Chondrocyte (in vitro differentiated cells): ENCODE results near the gene GALK1. TPM values are rescaled to one million over a fixed set of nuclear protein-coding genes. Genes with fewer than 3 reads are reported as not detected.
"Not testable (repeated sequence)": the region's sequence is repeated elsewhere in the genome, so short reads cannot be mapped to it uniquely, and the experiment has no call there.

Experiments used
- DNase-seq: peaks from one replicate; pipeline ENCODE4 v3.0.0; 2021; ENCODE audit warnings: mixed read lengths, low spot score
- H3K27ac Mint-ChIP-seq: one replicate; pipeline ENCODE4 v1.8.0; 2021; ENCODE audit warnings: mild to moderate bottlenecking, moderate library complexity, mixed read lengths; ENCODE audit not compliant: unreplicated experiment
- H3K27me3 Mint-ChIP-seq: 2 replicates; pipeline ENCODE4 v1.8.0; 2021; ENCODE audit warnings: low read depth, mixed read lengths
- H3K36me3 Mint-ChIP-seq: 2 replicates; pipeline ENCODE4 v1.8.0; 2021; ENCODE audit warnings: low read depth, mixed read lengths
- H3K4me1 Mint-ChIP-seq: 2 replicates; pipeline ENCODE4 v1.8.0; 2021; ENCODE audit warnings: low read depth, mild to moderate bottlenecking, mixed read lengths
- H3K4me3 Mint-ChIP-seq: one replicate; pipeline ENCODE4 v1.8.0; 2021; ENCODE audit warnings: mild to moderate bottlenecking, moderate library complexity, mixed read lengths; ENCODE audit not compliant: unreplicated experiment
- H3K9me3 Mint-ChIP-seq: 2 replicates; pipeline ENCODE4 v1.8.0; 2021; ENCODE audit warnings: low read depth, mixed read lengths
- CTCF ChIP-seq: fragments of 200-600 bp; sonication (generic); IDR thresholded peaks from 2 replicates; pipeline ENCODE4 v1.5.0; 2021; ENCODE audit warnings: antibody characterized with exemption, mild to moderate bottlenecking, moderate library complexity
- total RNA-seq: library from RNA; stranded (reverse); gene quantifications from 3 replicates; pipeline ENCODE4 v1.2.1, GENCODE V29; 2021

GALK1 gene
- total RNA-seq, 1 donor from 2014 or later = 27.8 TPM

GRCh38 chr17:75778861-75779249, 13.9 kb upstream of the GALK1 start:
- Mint-ChIP-seq H3K27me3 (no peaks in the 10 kb centered on the region), H3K9me3 (no peaks in the 10 kb centered on the region), H3K36me3 (peaks cover 23% of the 10 kb centered on the region), H3K27ac (peak overlapping the region; percentile 74), H3K4me3 (peak overlapping the region; percentile 90), H3K4me1 (peaks cover 41% of the 10 kb centered on the region)
- peak; percentile 81 for TF ChIP-seq CTCF
- no peak for DNase-seq

GRCh38 chr17:75778066-75778860, 13.3 kb upstream of the GALK1 start:
- H3K27me3 Mint-ChIP-seq, H3K9me3 Mint-ChIP-seq, DNase-seq: not testable (repeated sequence)
- Mint-ChIP-seq H3K36me3 (peaks cover 23% of the 10 kb centered on the region), H3K4me3 (peak overlapping the region; percentile 90), H3K4me1 (peaks cover 35% of the 10 kb centered on the region), H3K27ac (peak overlapping the region; percentile 74)

GRCh38 chr17:75777296-75777922, 12.4 kb upstream of the GALK1 start:
- peaks cover 30% of the 10 kb centered on the region for H3K4me1 Mint-ChIP-seq
- peak overlapping the region; percentile 90 for H3K4me3 Mint-ChIP-seq
- H3K36me3 Mint-ChIP-seq = peaks cover 23% of the 10 kb centered on the region
- H3K27me3 Mint-ChIP-seq = no peaks in the 10 kb centered on the region
- peak overlapping the region; percentile 76 for H3K27ac Mint-ChIP-seq
- DNase-seq = no peak
- TF ChIP-seq CTCF = no peak
- H3K9me3 Mint-ChIP-seq = no peaks in the 10 kb centered on the region

GRCh38 chr17:75776386-75777295, 11.6 kb upstream of the GALK1 start:
- no peak for DNase-seq
- Mint-ChIP-seq H3K4me3 (peak overlapping the region; percentile 90), H3K4me1 (peaks cover 32% of the 10 kb centered on the region), H3K9me3 (no peaks in the 10 kb centered on the region), H3K27ac (peak overlapping the region; percentile 76), H3K27me3 (no peaks in the 10 kb centered on the region), H3K36me3 (peaks cover 23% of the 10 kb centered on the region)
- TF ChIP-seq CTCF = no peak

- H3K4me3 Mint-ChIP-seq = no peak overlapping the region
These were observed 10.1 kb upstream of the GALK1 start for GRCh38 chr17:75774991-75775668.

More at GRCh38 chr17:75774991-75775668, 10.1 kb upstream of the GALK1 start:
- peaks cover 23% of the 10 kb centered on the region for H3K36me3 Mint-ChIP-seq
- no peak for DNase-seq
- TF ChIP-seq CTCF = no peak
- peaks cover 32% of the 10 kb centered on the region for H3K4me1 Mint-ChIP-seq
- no peaks in the 10 kb centered on the region for H3K9me3 Mint-ChIP-seq
- H3K27ac Mint-ChIP-seq = peak overlapping the region; percentile 59
- H3K27me3 Mint-ChIP-seq = no peaks in the 10 kb centered on the region
